RCC 7860 (cell line): ENCODE data around the gene CUL1.
"Not testable (repeated sequence)": the region's sequence is repeated elsewhere in the genome, so short reads cannot be mapped to it uniquely, and the experiment has no call there.

Source experiments
- DNase-seq: peaks from one replicate; pipeline ENCODE4 v3.0.0-alpha.2; 2015; ENCODE audit warnings: low spot score
- FAIRE-seq: peaks from 2 replicates; lab custom pipeline; 2012; peaks lifted over from hg19 to GRCh38; lab: Jason Lieb, UNC

Gene CUL1

DNA sequence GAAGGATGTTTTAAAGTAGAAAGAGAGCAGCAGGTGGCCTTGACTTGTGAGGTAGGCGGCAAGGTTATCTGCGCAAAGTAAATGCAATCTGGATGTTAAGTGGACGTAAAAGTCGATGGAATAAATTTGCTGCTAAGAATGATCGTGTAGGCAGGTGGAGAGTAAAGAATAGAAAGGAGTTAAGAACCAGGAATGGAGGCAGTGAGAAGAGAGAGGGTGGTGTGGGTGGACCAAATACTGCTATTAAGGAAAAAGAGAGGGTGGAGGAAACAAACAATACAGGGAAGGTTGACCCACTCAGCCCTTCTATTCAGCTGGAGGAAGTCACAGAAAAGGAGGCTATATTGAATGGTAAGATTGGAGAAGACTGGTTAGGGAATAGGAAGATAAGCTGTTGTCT lies 1.9 kb upstream of the CUL1 start:
- no peak for DNase-seq

DNA sequence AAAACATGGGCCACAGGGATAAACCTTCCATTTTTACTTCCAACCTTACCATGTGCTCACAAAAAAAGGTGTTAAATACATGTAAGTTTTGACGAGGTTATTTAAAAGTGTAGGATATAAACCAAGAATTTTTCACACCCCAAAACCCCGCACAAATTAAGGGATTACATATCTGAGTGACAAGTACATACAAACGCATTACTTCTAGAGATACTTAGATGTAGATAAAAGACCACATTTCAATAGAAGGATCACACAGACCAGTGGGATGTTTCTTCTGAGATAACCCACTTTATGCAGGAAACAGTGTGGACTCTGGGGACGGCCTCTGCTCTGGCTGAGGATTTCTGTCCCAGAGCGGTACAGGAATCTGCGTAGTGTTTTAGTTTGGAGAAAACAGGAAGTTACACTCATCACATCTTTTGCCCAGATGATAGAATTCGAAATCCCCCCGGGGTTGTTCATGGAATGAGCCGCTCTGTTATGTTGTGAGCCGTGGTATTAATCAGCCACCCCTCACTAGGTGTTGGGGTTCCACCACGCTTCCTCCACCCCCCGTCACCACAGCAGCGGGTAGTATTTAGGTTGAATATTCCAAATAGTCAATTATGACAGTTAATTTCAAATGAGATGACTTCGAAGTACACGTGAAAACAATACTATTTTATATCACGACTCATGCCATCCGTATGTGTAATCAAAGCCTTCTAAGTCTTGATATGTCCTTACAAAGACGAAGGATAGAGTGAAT lies 1.3 kb upstream of the CUL1 start:
- FAIRE-seq = no peak
- DNase-seq = no peak

More for the DNA sequence above, 1.9 kb upstream of the CUL1 start:
- FAIRE-seq = no peak

DNA sequence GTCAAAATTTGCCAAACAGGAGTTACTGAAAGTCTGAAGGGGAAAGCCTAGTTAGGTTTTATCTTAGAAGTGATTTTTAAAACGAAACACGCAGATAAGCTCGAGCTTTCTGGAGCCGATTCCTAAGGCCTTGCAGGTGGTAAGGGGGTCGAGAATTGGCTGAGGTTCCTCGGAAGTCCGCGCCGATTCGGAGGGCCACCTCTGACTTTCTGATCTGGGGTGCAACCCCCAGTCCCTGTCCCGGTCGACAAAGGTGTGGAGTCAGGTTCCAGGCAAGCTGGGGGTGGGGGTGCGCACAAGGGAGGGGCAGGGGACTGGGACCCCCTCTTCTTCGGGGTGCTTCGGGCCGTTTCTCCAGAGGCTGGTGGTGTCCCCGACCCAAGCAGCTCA lies 701 bp upstream of the CUL1 start:
- FAIRE-seq = no peak
- no peak for DNase-seq

DNA sequence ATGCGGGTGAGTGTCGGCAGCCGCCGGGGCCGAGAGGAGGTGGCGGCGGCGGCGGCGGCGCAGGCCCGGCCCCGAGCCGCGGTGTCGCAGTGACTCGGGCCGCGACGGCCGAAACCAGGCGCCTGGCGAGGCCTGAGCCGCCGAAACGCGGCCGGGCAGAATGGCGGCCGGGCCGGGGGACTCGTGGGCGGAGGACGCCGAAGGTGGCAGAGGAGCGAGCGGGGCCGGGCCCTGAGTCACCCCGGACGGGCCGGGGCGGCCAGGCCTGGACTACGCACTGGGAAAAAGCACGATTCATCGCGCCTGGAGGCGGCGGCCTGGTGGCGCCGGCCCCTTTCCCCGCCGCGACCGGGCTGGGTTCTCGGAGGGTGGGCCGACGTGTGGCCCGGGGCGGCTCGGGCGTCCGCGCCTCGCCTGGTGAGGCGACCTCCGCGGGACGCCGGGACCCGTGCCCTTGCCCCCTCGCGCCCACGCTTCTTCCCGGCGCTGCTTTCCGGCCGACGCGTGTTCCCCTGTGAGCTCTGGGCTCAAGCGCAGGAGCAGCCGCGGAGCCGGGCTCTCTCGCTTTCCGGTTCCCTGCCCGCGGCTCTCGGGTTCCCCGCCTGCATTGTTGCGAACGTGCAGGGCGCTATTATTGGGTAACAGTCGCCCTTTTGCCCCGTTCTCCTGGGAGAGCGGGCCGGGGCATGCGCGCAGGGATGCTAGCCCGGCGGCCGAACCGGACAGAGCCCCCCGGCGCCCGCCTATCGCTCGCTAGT lies 500 bp downstream of the CUL1 start:
- FAIRE-seq = no peak
- DNase-seq = peak; percentile 21

DNA sequence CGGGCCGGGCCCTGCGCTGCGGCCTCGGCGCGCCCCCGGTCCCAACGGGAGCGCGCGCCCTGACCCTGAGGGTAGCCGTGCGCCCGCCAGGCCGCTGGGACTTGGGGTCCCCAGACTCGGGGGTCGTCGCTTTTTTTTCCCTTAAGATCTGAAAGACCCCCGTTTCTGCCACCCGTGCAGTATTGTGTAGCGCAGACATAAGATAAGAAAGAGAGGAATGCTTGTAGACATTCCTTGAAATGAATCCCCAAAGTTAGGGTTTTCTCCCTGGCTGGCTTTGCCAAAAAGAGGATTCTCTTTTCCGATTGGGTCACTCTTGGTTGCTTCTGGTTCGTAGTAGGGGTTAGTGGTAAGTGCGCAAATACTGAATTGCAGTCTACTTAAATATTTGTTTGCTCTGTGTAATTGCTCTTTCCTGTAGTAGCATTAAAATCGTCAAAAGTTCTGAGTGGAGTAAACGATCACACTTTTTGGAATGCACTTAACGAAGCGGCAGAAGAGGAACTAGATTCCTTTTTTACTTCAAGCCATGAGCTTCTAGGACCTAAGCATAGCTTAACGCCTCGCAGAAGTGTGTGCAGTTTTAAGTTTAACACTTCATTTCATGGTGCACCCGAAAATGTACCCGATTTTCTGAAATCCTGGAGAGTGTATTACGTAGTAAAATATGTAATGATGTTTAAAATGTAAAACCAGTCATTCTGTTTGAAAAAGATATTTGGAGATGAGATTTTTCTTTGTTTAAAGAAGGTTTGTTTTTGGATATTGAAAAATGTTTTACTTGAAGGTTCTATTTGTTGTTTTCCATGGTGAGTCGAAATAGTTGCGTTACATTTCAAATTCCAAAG lies 1.3 kb downstream of the CUL1 start:
- DNase-seq = peak; percentile 11
- FAIRE-seq = peak; percentile 15

DNA sequence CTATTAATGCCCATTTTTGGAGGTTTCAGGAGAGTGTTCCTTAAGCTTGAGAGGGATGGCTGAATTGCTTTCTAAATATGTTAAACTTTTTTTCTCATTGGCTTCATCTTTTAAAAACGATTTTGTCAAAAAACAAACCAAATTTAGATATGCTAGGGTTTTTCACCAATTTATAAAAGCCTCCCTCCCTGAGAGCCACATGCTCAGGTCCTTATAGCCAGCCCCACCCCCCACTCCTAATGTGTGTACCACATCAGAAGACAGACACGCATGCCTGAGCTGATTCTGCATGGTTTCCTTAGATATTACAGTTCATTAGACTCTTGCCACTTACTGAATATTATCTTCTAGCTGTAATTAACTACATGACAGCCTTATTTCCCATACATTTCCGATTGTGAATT lies 2.0 kb downstream of the CUL1 start:
- FAIRE-seq (peak; percentile 40), DNase-seq (peak; percentile 33)

DNA sequence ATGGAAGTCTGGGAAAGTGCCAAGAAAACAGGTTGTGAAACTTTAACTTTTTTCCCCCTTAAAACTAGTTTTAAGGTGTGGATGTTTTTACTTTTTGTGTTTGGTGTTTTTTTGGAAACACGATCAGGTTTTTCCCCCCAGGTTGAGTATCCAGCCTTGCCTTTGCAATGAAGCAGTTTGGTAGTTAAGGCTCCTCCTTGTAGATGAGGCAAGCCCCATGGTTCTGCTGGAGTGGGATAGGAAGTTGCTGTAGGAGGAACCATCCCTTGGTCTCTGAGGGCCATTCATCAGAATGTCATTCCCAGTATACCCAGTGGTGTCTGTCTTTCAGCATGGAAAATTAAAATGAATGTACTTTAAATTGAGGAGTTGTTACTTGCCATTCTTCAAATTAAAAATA lies 2.7 kb downstream of the CUL1 start:
- no peak for FAIRE-seq
- DNase-seq = peak; percentile 27

DNA sequence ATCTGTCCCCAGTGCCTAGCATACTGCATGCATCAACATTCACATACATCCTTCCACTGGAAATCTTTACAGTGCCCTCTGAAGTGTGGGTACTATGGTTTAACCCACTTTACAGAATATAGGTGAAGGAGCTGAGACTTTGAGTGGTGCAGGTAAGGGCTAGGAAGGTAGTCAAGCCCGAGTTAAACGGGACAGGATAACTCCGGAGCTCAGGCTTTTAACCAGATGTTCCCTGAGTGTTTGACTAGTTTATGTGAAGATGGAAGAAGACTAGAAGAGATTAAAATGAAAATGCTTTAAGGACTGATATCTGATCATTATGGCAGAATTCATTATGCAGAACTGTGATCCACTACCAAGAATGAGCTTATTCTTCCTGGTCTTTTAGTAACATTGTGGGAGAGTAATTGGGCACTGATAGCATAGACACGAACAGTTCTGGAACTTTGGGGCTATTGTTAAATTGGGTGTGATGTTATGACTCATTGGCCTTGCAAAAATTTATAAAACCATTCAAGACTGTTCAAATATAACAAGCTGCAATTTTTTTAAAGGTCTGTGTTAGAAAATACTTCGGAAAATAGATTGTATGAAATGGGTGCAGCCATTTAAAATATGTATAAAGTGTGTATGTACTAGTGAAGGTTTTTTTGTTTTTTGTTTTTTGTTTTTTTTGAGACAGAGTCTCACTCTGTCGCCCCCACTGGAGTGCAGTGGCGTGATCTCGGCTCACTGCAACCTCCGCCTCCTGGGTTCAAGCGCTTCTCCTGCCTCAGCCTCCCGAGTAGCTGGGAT lies 4.4 kb downstream of the CUL1 start:
- no peak for FAIRE-seq

DNA sequence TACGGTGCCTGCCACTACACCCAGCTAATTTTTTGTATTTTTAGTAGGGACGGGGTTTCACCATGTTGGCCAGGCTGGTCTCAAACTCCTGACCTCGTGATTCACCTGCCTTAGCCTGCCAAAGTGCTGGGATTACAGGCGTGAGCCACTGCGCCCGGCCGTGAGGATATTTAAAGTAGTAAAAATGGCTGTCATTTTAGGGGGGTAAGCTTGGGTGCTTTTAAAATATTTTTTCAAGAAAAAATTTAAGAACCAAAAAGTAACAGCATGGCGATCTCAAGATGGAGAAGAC lies 4.9 kb downstream of the CUL1 start:
- FAIRE-seq = not testable (repeated sequence)

More for the DNA sequence above, 4.4 kb downstream of the CUL1 start:
- no peak for DNase-seq

DNA sequence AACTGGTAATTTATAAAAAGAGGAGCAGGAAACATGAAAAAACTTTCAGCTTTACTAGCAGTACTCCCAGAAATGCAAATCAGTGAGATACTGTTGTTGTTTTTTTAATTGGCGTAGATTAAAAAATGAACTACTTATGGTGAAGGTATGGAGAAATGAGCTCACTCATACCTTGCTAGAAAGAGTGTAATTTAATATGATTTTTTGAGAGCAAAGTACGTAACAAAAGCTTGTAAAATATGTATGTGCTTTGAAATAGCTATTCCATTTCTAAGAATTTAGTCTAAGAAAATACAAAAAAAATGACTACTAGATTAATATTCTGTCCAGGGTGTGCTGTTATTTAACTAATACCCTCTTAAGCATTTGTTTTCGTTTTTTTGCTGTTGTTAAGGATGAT lies 5.5 kb downstream of the CUL1 start:
- FAIRE-seq = no peak
- no peak for DNase-seq

More for the DNA sequence above, 4.9 kb downstream of the CUL1 start:
- not testable (repeated sequence) for DNase-seq

DNA sequence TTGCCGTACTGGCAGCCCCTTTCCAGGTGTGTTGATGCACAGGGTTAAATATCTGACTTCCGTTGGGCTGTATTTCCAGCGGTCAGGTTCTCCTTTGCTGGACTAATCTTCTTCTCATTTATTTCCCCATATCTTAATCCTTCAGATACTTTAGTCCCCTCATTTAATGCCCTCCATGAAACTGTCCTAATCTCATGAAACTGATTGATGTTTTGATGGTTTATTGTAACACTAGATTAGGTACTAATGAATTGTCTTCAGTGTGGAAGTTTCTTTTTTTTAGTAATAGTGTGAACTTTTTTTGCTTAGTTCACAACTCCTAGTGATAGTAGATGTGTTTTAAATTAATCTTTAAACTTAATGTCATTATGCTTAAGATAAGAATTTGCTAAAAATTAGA lies 6.3 kb downstream of the CUL1 start:
- DNase-seq = no peak
- FAIRE-seq = no peak

DNA sequence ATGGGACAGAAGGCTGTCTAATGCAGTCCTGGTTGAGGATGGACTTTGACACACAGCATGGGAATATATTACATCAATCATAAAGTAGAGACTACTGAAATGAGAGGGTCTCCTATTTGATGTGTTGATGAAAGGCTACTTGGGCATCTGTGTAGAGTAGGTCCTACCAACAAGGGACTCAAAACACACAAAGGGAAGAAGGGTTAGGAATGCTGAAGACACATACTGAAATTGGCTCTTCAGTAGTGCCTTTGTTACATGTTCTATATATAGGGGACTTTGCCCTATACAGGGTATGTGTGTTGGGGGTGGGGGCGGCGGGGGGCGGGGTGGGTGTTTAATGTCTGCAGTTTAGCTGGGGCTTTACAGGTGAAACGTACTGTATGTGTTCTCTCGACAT lies 7.7 kb downstream of the CUL1 start:
- FAIRE-seq = no peak
- DNase-seq = no peak

DNA sequence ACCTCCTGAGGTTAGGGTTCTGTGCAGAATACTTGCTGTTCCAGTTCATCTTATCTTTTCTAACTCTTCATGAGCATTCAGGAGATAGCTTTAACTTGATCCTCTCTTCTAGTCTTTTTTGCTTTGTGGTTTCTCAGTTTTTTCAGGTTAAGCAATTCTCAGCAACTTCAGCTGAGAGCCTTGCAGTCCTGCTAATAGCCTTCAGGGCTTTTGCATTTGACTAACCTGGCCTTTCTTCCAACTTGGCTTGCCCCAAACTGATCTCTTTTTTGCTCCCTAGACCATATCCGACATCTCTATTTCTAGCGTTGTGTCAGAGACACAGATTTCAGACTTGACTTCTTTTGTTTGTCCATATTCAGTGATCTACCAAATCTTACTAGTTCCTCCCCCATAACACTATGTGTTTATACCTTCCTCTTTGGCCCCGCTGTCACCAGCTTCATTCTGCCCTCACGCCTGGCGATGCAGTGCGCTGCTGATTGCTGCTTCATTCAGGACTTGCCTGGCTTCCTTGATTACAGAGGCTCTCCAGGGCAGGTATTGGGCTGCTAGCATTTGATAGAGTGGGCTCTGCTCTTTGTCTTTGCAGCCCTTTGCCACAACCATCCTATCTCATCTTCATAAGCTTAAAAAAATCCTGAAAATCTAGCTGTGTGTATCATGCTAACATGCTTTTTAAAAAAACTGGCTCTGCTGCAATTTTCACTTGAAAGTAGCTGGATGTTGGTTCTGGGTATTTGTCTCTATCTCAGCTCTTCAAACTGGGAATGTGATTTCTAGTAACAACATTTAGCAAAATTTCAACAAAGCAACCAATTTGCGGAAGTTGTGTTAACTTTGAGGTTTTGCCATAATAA lies 9.6 kb downstream of the CUL1 start:
- no peak for FAIRE-seq
- no peak for DNase-seq

DNA sequence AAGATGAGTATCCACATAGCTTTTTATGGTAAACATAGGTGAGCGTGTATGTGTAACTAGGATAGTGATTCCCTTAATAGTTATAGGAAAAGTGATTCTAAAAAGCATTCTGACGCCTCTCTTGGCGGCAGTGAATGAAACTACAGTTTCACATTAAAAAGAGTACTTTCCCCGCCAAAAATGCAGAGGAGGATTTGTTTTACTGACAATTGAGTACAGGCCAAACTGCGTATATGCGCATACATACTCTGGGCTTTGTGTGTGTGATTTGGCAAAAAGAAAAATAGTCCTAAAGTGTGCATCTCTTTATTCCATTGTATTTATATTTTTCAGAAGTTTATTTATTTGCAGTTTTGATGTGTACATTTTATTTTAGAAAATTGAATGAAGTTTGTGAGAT lies 10.3 kb downstream of the CUL1 start:
- DNase-seq (no peak), FAIRE-seq (no peak)

DNA sequence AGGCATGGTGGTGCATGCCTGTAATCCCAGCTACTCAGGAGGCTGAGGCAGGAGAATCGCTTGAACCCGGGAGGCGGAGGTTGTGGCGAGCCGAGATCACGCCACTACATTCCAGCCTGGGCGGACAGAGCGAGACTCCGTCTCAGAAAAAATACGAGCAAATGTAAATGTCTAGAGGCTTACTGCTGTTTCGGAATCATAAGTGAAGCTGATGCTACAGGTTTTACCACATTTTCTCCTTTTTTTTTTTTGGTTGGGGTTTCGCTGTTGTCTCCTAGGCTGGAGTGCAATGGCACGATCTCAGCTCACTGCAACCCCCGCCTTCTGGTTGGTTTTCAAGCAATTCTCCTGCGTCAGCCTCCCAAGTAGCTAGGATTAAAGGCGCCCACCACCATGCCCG lies 11.7 kb downstream of the CUL1 start:
- not testable (repeated sequence) for DNase-seq, FAIRE-seq

DNA sequence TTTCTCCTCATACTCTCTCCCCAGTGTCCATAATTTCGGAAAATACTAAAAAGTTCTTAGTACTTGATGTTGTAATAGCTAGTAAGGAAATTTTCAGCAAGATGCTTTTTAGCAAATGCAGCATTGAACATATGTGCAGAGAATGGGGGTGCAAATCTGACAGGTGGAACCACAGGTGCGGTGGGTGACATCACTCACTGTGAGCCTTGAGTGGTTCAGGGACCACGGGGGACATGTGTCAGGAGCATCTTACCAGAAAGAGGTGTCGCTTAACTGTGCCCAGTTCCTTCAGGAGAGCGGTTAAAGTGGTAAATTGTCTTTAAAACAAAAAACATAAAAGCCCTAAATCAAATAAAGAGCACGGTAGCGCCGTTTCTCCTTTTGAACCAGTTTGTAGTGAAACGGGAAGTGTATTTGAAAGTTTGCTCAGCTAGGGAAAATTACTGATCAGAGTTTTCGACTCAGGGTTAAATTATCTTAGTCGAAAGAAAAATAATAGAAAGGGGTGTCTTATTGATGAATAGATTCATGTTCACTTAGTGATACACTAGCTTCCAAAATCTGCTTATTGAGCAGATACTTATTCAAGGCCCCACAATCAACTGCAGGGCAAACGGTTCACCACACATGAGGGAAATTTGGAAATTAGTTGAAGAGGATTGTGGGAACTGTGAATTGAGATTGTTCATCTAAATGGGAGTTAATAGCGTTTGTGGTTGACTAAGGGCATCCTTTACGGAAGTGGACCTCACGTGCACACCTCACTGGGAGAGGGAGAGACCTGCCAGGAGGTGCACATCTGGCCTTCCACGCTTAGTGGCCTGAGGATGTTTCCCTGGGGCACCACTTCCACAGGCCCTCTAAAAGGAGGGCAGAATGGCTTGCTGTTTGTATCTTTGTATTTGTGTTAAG lies 12.7 kb downstream of the CUL1 start:
- DNase-seq (no peak), FAIRE-seq (no peak)

DNA sequence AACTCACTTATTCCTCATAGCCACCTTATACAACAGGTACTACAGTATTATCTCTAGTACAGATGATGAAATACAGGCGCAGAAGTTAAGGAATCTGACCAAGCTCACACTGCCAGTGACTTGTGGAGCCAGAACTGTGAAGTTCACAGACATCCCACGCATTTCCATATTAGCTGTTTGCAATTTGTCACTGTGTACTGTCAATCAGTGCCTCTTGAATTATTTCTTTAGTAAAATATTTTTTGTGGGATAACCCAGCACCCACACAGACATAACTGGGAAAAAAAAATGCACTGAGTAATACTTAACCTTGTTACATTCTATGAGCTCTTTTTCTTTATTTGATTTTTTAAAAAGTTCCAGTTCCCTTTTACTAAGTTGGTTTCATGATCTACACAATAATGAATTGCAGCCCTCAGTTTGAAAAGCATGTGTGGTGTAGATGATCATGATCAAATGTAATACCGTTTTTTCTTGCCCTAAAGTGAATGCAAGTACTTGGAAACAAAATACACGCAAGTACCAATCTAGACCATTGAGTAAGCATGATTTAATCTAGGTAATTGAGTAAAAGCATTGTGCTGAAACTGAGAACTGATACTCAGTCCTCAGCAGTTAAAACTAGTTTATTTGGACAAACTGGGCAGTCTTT lies 14.1 kb downstream of the CUL1 start:
- FAIRE-seq (no peak), DNase-seq (no peak)

DNA sequence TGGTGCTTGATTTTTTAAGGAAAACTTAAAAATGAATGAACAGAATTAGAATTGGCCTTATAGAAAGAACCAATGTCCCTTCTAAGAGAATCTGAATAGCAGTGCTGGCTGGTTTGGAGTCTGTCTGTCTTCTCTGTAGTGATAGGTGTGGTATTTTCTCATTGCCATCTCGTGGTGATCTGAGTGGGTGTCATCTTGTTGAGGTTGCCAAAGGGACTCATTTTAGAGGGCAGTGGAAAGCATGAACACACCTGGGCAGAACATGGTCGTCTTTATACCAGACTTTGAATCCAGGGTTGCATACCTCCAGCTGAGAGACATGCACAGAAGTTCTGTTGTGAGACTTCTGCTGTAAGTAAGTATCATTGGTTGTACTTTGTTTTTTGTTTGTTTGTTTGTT lies 15.8 kb downstream of the CUL1 start:
- DNase-seq (no peak), FAIRE-seq (no peak)
